CD14-positive monocyte (primary cell): ENCODE results near the gene PLXDC1. TPM values are rescaled to one million over a fixed set of nuclear protein-coding genes. Genes with fewer than 3 reads are reported as not detected.

Source experiments
- DNase-seq, 3 donors: peaks; one replicate each; pipeline ENCODE4 v3.0.0-alpha.2; 2011 to 2022
- H2AFZ ChIP-seq: 2 replicates; pipeline ENCODE4 v1.6.0; 2012; ENCODE audit warnings: mild to moderate bottlenecking, low read depth, low read length, inconsistent platforms; ENCODE audit not compliant: insufficient read depth, poor library complexity, severe bottlenecking
- H3K27ac ChIP-seq, 2 donors: 1 replicate in 1 of 2; 2 replicates in 1 of 2; pipeline ENCODE4 v1.5.1; 2012 to 2013; ENCODE audit warnings: low read length in 2 of 2, control low read depth in 1 of 2, inconsistent platforms in 1 of 2, low read depth in 1 of 2, mild to moderate bottlenecking in 1 of 2
- H3K27me3 ChIP-seq, 2 donors: one replicate each; pipeline versions ENCODE4 v1.6.0 to v1.6.1; 2011 to 2013; ENCODE audit warnings: low read length in 2 of 2; ENCODE audit not compliant: control insufficient read depth in 2 of 2, insufficient read depth in 2 of 2
- H3K36me3 ChIP-seq, 2 donors: replicated peaks in 1 of 2; 1 replicate in 1 of 2; 2 replicates in 1 of 2; pipeline versions ENCODE4 v1.5.1 to v1.6.1; 2012 to 2013; ENCODE audit warnings: low read length in 2 of 2, control low read depth in 1 of 2, inconsistent platforms in 1 of 2, mild to moderate bottlenecking in 1 of 2; ENCODE audit not compliant: insufficient read depth in 2 of 2, control insufficient read depth in 1 of 2
- H3K4me1 ChIP-seq, 2 donors: 1 replicate in 1 of 2; 2 replicates in 1 of 2; pipeline versions ENCODE4 v1.5.1 to v1.6.1; 2012 to 2013; ENCODE audit warnings: low read length in 2 of 2, control low read depth in 1 of 2, inconsistent platforms in 1 of 2, mild to moderate bottlenecking in 1 of 2, moderate library complexity in 1 of 2; ENCODE audit not compliant: insufficient read depth in 2 of 2, control insufficient read depth in 1 of 2
- H3K4me2 ChIP-seq: replicated peaks from 2 replicates; pipeline ENCODE3; 2012; ENCODE audit warnings: low read length, moderate library complexity, mild to moderate bottlenecking; ENCODE audit not compliant: poor library complexity, severe bottlenecking; ENCODE audit errors: extremely low read depth
- H3K4me3 ChIP-seq, 3 experiments: fragments of 200-600 bp in 1 of 3; sonication (generic) in 1 of 3; replicated peaks in 1 of 3; 1 replicate in 2 of 3; 2 replicates in 1 of 3; pipeline ENCODE4 v1.5.1; 2011 to 2013; ENCODE audit warnings: low read length in 3 of 3, mild to moderate bottlenecking in 3 of 3, control low read depth in 2 of 3, low read depth in 2 of 3, inconsistent platforms in 1 of 3, moderate library complexity in 1 of 3
- H3K79me2 ChIP-seq: 2 replicates; pipeline ENCODE4 v1.6.0; 2012; ENCODE audit warnings: mild to moderate bottlenecking, control low read depth, inconsistent platforms, low read length, moderate library complexity; ENCODE audit not compliant: insufficient read depth
- H3K9ac ChIP-seq: 2 replicates; pipeline ENCODE4 v1.6.0; 2017; ENCODE audit warnings: low read length, mild to moderate bottlenecking; ENCODE audit not compliant: insufficient read depth, poor library complexity, severe bottlenecking
- H3K9me3 ChIP-seq, 2 donors: replicated peaks in 1 of 2; 1 replicate in 1 of 2; 2 replicates in 1 of 2; pipeline versions ENCODE4 v1.5.1 to v1.6.1; 2012 to 2013; ENCODE audit warnings: low read length in 2 of 2, control low read depth in 1 of 2; ENCODE audit not compliant: control insufficient read depth in 1 of 2, insufficient read depth in 1 of 2
- H4K20me1 ChIP-seq: 2 replicates; pipeline ENCODE4 v1.6.0; 2012; ENCODE audit warnings: mild to moderate bottlenecking, low read length, control low read depth, moderate library complexity; ENCODE audit not compliant: insufficient read depth
- H3K27ac Mint-ChIP-seq, 7 donors: one replicate each; pipeline ENCODE4 v1.8.0; 2020; ENCODE audit warnings: mild to moderate bottlenecking in 7 of 7, mixed read lengths in 7 of 7, moderate library complexity in 6 of 7, inconsistent platforms in 2 of 7
- H3K27me3 Mint-ChIP-seq, 3 donors: one replicate each; pipeline ENCODE4 v1.8.0; 2021 to 2022; ENCODE audit warnings: low read depth in 3 of 3, mild to moderate bottlenecking in 3 of 3, mixed read lengths in 3 of 3, moderate library complexity in 3 of 3, inconsistent platforms in 1 of 3
- H3K36me3 Mint-ChIP-seq, 2 donors: one replicate each; pipeline ENCODE4 v1.8.0; 2020; ENCODE audit warnings: mixed read lengths in 2 of 2, inconsistent platforms in 1 of 2, mild to moderate bottlenecking in 1 of 2
- H3K4me1 Mint-ChIP-seq: one replicate; pipeline ENCODE4 v1.8.0; 2020; ENCODE audit warnings: mild to moderate bottlenecking, mixed read lengths
- H3K4me3 Mint-ChIP-seq, 2 donors: one replicate each; pipeline ENCODE4 v1.8.0; 2020; ENCODE audit warnings: mild to moderate bottlenecking in 2 of 2, mixed read lengths in 2 of 2, moderate library complexity in 1 of 2
- H3K9me3 Mint-ChIP-seq, 7 donors: one replicate each; pipeline ENCODE4 v1.8.0; 2020 to 2022; ENCODE audit warnings: mixed read lengths in 7 of 7, mild to moderate bottlenecking in 6 of 7, moderate library complexity in 6 of 7, inconsistent platforms in 2 of 7
- WGBS: methylation state at CpG from one replicate; pipeline ENCODE4 v1.1.5; 2013; ENCODE audit warnings: missing lambda C conversion rate; ENCODE audit not compliant: insufficient coverage; 5-methylcytosine and 5-hydroxymethylcytosine counted together
- intact Hi-C, 2 donors: fragments of 100-400 bp; cut with micrococcal nuclease; formaldehyde crosslinking; loops; one replicate each; pipeline versions ENCODE4 v1.15.0 to v1.15.1; 2023
- polyA plus RNA-seq, 3 donors: library from polyadenylated mRNA; depleted of rRNA in 1 of 3; unstranded in 2 of 3; stranded (reverse) in 1 of 3; fragments of 300-500 nt in 2 of 3; fragments of >200 nt in 1 of 3; fragmentation: Illumina TruSeq in 2 of 3; gene quantifications; 1 replicate in 2 of 3; 2 replicates in 1 of 3; pipeline ENCODE4 v1.2.3, GENCODE V29; 2012 to 2021
- TF ChIP-seq, protein P1 (sequence below): fragments of 200-600 bp; IDR thresholded peaks from one replicate; pipeline ENCODE4 v1.8.0; 2022; ENCODE audit warnings: antibody characterized with exemption, mild to moderate bottlenecking

PLXDC1 gene
- polyA plus RNA-seq, 3 donors, result 0.21 TPM; not detected in 2

DNA sequence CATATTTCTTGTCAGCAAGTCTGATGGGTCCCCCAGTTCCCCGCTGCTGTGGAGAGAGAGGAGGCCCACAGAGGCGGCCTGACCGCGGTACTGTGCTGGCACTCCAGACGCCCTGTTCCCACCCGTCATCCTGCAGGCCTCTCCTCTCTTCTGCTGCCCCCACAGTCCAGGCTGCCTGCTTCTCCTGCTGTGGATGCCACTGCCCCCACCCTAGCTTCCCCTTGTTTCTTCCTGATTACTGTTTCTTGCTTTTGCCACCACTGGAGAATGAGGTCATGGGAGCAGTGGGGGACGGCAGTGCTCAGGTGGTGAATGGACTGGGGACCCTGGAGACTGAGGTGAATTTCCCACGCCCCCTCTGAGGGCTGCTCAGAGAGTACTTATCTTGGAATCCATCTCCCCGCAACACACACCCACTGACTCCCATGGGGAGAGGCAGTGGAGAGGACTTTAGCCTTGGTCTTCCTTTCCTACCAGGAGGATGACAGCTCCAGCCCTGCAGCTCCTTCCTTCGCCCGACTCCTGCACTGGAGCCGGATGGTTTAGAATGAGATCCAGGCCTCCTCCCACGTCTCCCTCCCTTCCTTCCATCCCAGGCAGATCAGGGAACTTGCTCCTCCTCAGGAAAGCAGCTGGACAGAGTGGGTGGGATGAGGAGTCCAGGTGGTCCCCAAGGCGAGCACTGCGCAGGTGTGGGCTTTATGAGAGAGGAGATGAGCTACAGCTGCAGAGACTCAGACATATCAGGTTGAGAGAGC, 60.4 kb downstream of the PLXDC1 start:
- Mint-ChIP-seq H3K36me3 (peaks cover 0 to 3% of the 10 kb centered on the region in 2 donors), H3K4me3 (peak overlapping the region in 1 of 2 donors; percentile 70), H3K27me3 (peaks cover 0 to 9% (median 7%) of the 10 kb centered on the region in 3 donors), H3K4me1 (peaks cover 44% of the 10 kb centered on the region), H3K9me3 (peaks cover 0 to 1% (median 0%) of the 10 kb centered on the region in 7 donors), H3K27ac (peak overlapping the region in 4 of 7 donors; percentile 19 to 84 (median 50))
- Histone ChIP-seq H3K9ac (peak overlapping the region; percentile 27), H3K4me2 (peak overlapping the region; percentile 14), H3K4me3 (no peak overlapping the region), H3K36me3 (no peaks in the 10 kb centered on the region), H3K9me3 (no peaks in the 10 kb centered on the region), H3K27ac (no peak overlapping the region), H2AFZ (peak overlapping the region; percentile 56), H3K79me2 (no peaks in the 10 kb centered on the region), H3K27me3 (no peaks in the 10 kb centered on the region), H3K4me1 (peaks cover 56 to 61% of the 10 kb centered on the region in 2 donors), H4K20me1 (no peaks in the 10 kb centered on the region)
- no peak for DNase-seq
- intact Hi-C loops, result no loop called here
- TF ChIP-seq, protein P1, sequence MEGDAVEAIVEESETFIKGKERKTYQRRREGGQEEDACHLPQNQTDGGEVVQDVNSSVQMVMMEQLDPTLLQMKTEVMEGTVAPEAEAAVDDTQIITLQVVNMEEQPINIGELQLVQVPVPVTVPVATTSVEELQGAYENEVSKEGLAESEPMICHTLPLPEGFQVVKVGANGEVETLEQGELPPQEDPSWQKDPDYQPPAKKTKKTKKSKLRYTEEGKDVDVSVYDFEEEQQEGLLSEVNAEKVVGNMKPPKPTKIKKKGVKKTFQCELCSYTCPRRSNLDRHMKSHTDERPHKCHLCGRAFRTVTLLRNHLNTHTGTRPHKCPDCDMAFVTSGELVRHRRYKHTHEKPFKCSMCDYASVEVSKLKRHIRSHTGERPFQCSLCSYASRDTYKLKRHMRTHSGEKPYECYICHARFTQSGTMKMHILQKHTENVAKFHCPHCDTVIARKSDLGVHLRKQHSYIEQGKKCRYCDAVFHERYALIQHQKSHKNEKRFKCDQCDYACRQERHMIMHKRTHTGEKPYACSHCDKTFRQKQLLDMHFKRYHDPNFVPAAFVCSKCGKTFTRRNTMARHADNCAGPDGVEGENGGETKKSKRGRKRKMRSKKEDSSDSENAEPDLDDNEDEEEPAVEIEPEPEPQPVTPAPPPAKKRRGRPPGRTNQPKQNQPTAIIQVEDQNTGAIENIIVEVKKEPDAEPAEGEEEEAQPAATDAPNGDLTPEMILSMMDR, result no peak
- WGBS, result 63% methylated on average over 7 of the region's 15 CpGs

DNA sequence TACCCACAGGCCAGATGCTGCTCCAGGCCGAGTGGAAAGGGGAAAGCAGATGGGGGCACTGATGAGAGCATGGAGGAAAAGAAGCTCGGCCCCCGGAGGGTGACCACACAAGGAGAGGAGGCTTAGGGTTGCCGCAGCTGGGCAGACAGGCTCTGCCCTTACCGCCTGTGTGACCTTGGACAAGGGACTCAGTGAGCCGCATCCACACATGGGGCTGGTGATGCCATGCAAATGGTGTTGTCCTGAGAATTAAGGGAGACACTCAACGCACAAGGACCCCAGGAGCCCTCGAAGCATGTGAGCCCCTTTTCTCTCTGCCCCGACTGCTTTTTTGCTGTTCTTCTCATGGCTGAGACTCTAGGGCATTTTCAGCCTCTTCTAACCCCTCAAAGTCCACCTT, 61.0 kb downstream of the PLXDC1 start:
- H3K4me2 ChIP-seq, result peak overlapping the region; percentile 14
- no peak overlapping the region for H3K4me3 ChIP-seq
- peaks cover 50 to 56% of the 10 kb centered on the region in 2 donors for H3K4me1 ChIP-seq
- H3K79me2 ChIP-seq, result no peaks in the 10 kb centered on the region
- no peak overlapping the region for H3K4me3 Mint-ChIP-seq
- DNase-seq, result no peak
- peaks cover 0 to 3% of the 10 kb centered on the region in 2 donors for H3K36me3 Mint-ChIP-seq
- intact Hi-C loops, result no loop called here
- WGBS, result 93% methylated on average over 9 of the region's 9 CpGs
- no peaks in the 10 kb centered on the region for H3K9me3 Mint-ChIP-seq
- H3K27ac ChIP-seq, result no peak overlapping the region
- H3K36me3 ChIP-seq, result no peaks in the 10 kb centered on the region
- no peaks in the 10 kb centered on the region for H3K9me3 ChIP-seq
- no peaks in the 10 kb centered on the region for H4K20me1 ChIP-seq
- H2AFZ ChIP-seq, result peak overlapping the region; percentile 56
- H3K27me3 Mint-ChIP-seq, result peaks cover 0 to 8% (median 7%) of the 10 kb centered on the region in 3 donors
- TF ChIP-seq, protein P1, result no peak
- H3K9ac ChIP-seq, result peak overlapping the region; percentile 27
- H3K27me3 ChIP-seq, result no peaks in the 10 kb centered on the region
- no peak overlapping the region for H3K27ac Mint-ChIP-seq
- peaks cover 39% of the 10 kb centered on the region for H3K4me1 Mint-ChIP-seq
